Testis (tissue), 3 donors: ENCODE measurements around the gene SMIM33. TPM values are rescaled to one million over a fixed set of nuclear protein-coding genes. Genes with fewer than 3 reads are reported as not detected.

Experiments
- polyA plus RNA-seq: library from polyadenylated mRNA; stranded (reverse); fragments of 350-450 nt; fragmentation: Illumina TruSeq; extraction: RNeasy Lipid Tissue Mini Kit (QIAGEN cat#74804); gene quantifications from one replicate; pipeline ENCODE4 v1.2.3, GENCODE V29; 2014; ENCODE audit warnings: low read depth, low replicate concordance; ENCODE audit not compliant: insufficient read depth
- small RNA-seq, 2 donors: library from RNA; depleted of rRNA; stranded (forward); fragments of <200 nt; gene quantifications; one replicate each; pipeline ENCODE3, GENCODE V24; 2016
- total RNA-seq, 2 donors: library from RNA; depleted of rRNA; stranded (reverse); fragments of >200 nt; gene quantifications; one replicate each; pipeline ENCODE4 v1.2.3, GENCODE V29; 2016

Gene SMIM33
- total and polyA plus RNA-seq, 3 donors from 2014 or later = 0.16 TPM; not detected in 2

Small RNA genes within 50 kb of the gene (small RNA-seq; reads per million reads assigned to genes)
- gene RNU5B-4P = 0 reads per million in 2 donors

Other genes with a start within 250 kb of the SMIM33 start
- 100 to 1,000 TPM; 243 to 248 TPM for gene MATR3, start 177.3 kb upstream of the SMIM33 start, total RNA-seq
- 174 TPM for gene MATR3, start 177.3 kb upstream of the SMIM33 start, polyA plus RNA-seq
- gene PAIP2, start 129.2 kb upstream of the SMIM33 start, total RNA-seq = 100 to 1,000 TPM; 142 to 150 TPM
- gene PAIP2, start 129.2 kb upstream of the SMIM33 start, polyA plus RNA-seq = 297 TPM
- gene SLC23A1, start 87.7 kb upstream of the SMIM33 start, total RNA-seq = not detected
- 0.34 TPM for gene SLC23A1, start 87.7 kb upstream of the SMIM33 start, polyA plus RNA-seq
- gene MZB1, start 81.1 kb upstream of the SMIM33 start, total RNA-seq = under 1 TPM; 0.31 to 0.94 TPM
- gene MZB1, start 81.1 kb upstream of the SMIM33 start, polyA plus RNA-seq = 6.0 TPM
- 1 to 10 TPM; 2.7 to 3.6 TPM for gene PROB1, start 75.9 kb upstream of the SMIM33 start, total RNA-seq
- gene PROB1, start 75.9 kb upstream of the SMIM33 start, polyA plus RNA-seq = 1.5 TPM
- 10 to 100 TPM; 45.2 to 94.6 TPM for gene SPATA24, start 66.9 kb upstream of the SMIM33 start, total RNA-seq
- 185 TPM for gene SPATA24, start 66.9 kb upstream of the SMIM33 start, polyA plus RNA-seq
- gene DNAJC18, start 31.5 kb upstream of the SMIM33 start, total RNA-seq = 10 to 100 TPM; 45.0 to 98.3 TPM
- gene DNAJC18, start 31.5 kb upstream of the SMIM33 start, polyA plus RNA-seq = 283 TPM
- gene ECSCR, start 8.3 kb upstream of the SMIM33 start, total RNA-seq = 1 to 10 TPM; 1.8 to 2.4 TPM
- 13.9 TPM for gene ECSCR, start 8.3 kb upstream of the SMIM33 start, polyA plus RNA-seq
- 10 to 100 TPM; 14.2 to 18.6 TPM for gene STING1, start 11.8 kb downstream of the SMIM33 start, total RNA-seq
- gene STING1, start 11.8 kb downstream of the SMIM33 start, polyA plus RNA-seq = 22.4 TPM
- gene UBE2D2, start 90.3 kb downstream of the SMIM33 start, total RNA-seq = 100 to 1,000 TPM; 102 to 116 TPM
- gene UBE2D2, start 90.3 kb downstream of the SMIM33 start, polyA plus RNA-seq = 386 TPM
- 10 to 100 TPM; 71.1 to 78.3 TPM for gene CXXC5, start 177.3 kb downstream of the SMIM33 start, total RNA-seq
- 94.7 TPM for gene CXXC5, start 177.3 kb downstream of the SMIM33 start, polyA plus RNA-seq